Fibroblast of the aortic adventitia (primary cell): Measurements from ENCODE around the gene CSF3. TPM values are rescaled to one million over a fixed set of nuclear protein-coding genes. Genes with fewer than 3 reads are reported as not detected.
"Not testable (repeated sequence)": the region's sequence is repeated elsewhere in the genome, so short reads cannot be mapped to it uniquely, and the experiment has no call there.

ENCODE experiments used
- DNase-seq: peaks from one replicate; pipeline ENCODE4 v3.0.0-alpha.2; 2010; ENCODE audit warnings: low read depth
- H3K4me3 ChIP-seq: 2 replicates; pipeline ENCODE4 v1.5.1; 2011; ENCODE audit warnings: low read depth, mild to moderate bottlenecking, control low read depth, low read length, moderate library complexity
- total RNA-seq: library from RNA; depleted of rRNA; stranded (reverse); fragments of >200 nt; gene quantifications from 2 replicates; pipeline ENCODE4 v1.2.3, GENCODE V29; 2012; ENCODE audit warnings: low replicate concordance
- TF ChIP-seq, protein P1 (sequence below): IDR thresholded peaks from 2 replicates; pipeline ENCODE4 v1.5.1; 2011; ENCODE audit warnings: mild to moderate bottlenecking, low read length, control low read depth, inconsistent platforms; ENCODE audit not compliant: insufficient read depth

The CSF3 gene
- total RNA-seq, 1 donor: not detected

DNA sequence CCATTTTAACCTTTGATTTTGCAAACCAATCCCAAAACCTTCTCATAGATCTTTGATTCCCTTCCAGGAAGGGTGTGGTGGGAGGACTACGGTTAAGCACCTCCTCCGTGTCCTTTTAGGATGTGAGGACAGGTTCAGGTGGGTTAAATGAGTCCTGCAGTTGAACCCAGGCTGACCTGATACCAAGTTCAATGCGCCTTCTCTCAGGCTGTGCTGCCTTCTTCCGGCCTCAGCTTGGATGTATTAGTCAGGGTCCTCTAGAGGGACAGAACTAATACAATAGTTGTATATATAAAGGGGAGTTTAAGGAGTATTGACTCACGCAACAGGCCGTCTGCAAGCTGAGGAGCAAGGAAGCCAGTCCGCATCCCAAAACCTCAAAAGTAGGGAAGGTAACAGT lies 10.5 kb upstream of the CSF3 start:
- DNase-seq: no peak
- TF ChIP-seq, protein P1, sequence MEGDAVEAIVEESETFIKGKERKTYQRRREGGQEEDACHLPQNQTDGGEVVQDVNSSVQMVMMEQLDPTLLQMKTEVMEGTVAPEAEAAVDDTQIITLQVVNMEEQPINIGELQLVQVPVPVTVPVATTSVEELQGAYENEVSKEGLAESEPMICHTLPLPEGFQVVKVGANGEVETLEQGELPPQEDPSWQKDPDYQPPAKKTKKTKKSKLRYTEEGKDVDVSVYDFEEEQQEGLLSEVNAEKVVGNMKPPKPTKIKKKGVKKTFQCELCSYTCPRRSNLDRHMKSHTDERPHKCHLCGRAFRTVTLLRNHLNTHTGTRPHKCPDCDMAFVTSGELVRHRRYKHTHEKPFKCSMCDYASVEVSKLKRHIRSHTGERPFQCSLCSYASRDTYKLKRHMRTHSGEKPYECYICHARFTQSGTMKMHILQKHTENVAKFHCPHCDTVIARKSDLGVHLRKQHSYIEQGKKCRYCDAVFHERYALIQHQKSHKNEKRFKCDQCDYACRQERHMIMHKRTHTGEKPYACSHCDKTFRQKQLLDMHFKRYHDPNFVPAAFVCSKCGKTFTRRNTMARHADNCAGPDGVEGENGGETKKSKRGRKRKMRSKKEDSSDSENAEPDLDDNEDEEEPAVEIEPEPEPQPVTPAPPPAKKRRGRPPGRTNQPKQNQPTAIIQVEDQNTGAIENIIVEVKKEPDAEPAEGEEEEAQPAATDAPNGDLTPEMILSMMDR: no peak
- H3K4me3 ChIP-seq: no peak overlapping the region

DNA sequence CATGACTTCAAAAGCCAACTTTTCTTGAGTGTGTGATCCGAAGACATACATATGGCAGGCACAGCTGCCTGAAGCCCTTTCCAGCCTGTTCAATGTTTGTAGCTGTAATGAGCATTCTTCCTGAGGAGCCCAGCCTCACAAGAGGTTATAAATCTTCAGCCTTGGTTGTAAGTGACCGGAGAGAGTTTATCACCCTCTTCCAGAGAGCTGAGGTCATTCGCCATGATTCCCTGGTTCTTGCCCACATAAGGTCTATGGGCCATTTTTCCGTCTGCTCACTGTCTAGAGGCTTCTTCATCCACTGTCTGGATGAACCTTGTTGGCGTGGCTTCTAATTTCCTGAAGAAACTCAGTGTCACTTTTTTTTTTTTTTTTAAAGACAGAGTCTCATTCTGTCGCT lies 9.7 kb upstream of the CSF3 start:
- H3K4me3 ChIP-seq: no peak overlapping the region
- DNase-seq: no peak
- TF ChIP-seq, protein P1: no peak

DNA sequence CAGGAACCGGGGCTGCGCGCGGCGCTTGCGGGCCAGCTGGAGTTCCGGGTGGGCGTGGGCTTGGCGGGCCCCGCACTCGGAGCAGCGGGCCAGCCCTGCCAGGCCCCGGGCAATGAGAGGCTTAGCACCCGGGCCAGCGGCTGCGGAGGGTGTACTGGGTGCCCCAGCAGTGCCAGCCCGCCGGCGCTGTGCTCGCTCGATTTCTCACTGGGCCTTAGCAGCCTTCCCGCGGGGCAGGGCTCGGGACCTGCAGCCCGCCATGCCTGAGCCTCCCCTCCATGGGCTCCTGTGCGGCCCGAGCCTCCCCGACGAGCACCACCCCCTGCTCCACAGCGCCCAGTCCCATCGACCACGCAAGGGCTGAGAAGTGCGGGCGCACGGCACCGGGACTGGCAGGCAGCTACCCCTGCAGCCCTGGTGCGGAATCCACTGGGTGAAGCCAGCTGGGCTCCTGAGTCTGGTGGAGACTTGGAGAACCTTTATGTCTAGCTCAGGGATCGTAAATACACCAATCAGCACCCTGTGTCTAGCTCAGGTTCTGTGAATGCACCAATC lies 4.2 kb upstream of the CSF3 start:
- not testable (repeated sequence) for H3K4me3 ChIP-seq, DNase-seq

DNA sequence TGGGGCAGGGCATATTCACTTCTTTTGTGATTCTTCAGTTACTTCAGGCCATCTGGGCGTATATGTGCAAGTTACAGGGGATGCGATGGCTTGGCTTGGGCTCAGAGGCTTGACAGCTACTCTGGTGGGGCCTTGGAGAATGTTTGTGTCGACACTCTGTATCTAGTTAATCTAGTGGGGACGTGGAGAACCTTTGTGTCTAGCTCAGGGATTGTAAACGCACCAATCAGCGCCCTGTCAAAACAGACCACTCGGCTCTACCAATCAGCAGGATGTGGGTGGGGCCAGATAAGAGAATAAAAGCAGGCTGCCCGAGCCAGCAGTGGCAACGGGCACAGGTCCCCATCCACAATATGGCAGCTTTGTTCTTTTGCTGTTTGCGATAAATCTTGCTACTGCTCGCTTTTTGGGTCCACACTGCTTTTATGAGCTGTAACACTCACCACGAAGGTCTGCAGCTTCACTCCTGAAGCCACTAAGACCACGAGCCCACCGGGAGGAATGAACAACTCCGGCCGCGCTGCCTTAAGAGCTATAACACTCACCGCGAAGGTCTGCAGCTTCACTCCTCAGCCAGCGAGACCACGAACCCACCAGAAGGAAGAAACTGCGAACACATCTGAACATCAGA lies 3.1 kb upstream of the CSF3 start:
- DNase-seq, H3K4me3 ChIP-seq: not testable (repeated sequence)

DNA sequence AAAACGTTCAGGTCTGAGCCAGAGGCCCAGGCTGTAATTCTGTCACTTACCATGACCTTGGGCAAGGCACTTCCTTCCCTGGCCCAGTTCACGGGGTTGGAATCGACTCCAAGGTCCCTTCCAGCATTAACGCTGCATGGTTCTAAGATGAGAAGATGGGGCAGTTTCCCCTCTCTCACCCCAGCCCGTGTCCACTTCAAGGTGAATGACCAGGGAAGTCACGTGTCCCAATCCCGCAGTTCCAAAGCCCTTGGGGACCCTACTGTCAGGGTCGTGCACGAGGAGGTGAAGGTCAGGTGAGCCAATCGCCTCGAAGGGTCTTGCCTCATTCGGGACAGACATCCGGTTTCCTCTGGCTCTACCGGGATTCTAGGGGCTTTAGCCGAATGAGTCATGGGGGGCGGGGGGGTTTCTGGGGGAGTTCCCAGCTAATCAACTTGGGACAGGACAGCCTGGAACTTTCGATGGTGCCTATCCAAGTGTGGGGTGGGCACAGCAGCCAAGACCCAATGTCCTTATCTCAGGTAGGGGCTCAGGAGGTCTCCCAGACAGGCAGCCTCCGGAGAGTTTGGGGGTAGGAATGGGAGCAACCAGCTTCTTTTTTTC lies 762 bp upstream of the CSF3 start:
- TF ChIP-seq, protein P1: no peak
- DNase-seq: no peak

DNA sequence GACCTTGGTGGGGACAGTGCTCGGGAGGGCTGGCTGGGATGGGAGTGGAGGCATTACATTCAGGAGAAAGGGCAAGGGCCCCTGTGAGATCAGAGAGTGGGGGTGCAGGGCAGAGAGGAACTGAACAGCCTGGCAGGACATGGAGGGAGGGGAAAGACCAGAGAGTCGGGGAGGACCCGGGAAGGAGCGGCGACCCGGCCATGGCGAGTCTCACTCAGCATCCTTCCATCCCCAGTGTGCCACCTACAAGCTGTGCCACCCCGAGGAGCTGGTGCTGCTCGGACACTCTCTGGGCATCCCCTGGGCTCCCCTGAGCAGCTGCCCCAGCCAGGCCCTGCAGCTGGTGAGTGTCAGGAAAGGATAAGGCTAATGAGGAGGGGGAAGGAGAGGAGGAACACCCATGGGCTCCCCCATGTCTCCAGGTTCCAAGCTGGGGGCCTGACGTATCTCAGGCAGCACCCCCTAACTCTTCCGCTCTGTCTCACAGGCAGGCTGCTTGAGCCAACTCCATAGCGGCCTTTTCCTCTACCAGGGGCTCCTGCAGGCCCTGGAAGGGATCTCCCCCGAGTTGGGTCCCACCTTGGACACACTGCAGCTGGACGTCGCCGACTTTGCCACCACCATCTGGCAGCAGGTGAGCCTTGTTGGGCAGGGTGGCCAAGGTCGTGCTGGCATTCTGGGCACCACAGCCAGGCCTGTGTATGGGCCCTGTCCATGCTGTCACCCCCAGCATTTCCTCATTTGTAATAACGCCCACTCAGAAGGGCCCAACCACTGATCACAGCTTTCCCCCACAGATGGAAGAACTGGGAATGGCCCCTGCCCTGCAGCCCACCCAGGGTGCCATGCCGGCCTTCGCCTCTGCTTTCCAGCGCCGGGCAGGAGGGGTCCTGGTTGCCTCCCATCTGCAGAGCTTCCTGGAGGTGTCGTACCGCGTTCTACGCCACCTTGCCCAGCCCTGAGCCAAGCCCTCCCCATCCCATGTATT lies 1.1 kb downstream of the CSF3 start:
- TF ChIP-seq, protein P1: no peak
- no peak overlapping the region for H3K4me3 ChIP-seq
- no peak for DNase-seq

More for the DNA sequence above, 762 bp upstream of the CSF3 start:
- no peak overlapping the region for H3K4me3 ChIP-seq

DNA sequence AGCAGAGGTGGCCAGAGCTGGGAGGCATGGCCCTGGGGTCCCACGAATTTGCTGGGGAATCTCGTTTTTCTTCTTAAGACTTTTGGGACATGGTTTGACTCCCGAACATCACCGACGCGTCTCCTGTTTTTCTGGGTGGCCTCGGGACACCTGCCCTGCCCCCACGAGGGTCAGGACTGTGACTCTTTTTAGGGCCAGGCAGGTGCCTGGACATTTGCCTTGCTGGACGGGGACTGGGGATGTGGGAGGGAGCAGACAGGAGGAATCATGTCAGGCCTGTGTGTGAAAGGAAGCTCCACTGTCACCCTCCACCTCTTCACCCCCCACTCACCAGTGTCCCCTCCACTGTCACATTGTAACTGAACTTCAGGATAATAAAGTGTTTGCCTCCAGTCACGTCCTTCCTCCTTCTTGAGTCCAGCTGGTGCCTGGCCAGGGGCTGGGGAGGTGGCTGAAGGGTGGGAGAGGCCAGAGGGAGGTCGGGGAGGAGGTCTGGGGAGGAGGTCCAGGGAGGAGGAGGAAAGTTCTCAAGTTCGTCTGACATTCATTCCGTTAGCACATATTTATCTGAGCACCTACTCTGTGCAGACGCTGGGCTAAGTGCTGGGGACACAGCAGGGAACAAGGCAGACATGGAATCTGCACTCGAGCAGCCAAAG lies 2.3 kb downstream of the CSF3 start:
- no peak overlapping the region for H3K4me3 ChIP-seq
- no peak for DNase-seq
- TF ChIP-seq, protein P1: no peak
